NCI-H1105 treated with DMSO at 0.1 percent for 48 hours (cell line): ENCODE data around the gene PDK4.
"Not testable (repeated sequence)": the region's sequence is repeated elsewhere in the genome, so short reads cannot be mapped to it uniquely, and the experiment has no call there.

Source experiments
- DNase-seq: peaks from one replicate; lab custom pipeline; 2025; lab: John Stamatoyannopoulos, UW

Gene PDK4

GRCh38 chr7:95604811-95605210 is 8.5 kb upstream of the PDK4 start:
- not testable (repeated sequence) for DNase-seq

GRCh38 chr7:95604397-95604796 is 8.1 kb upstream of the PDK4 start:
- DNase-seq: not testable (repeated sequence)

- no peak for DNase-seq
Observed at GRCh38 chr7:95602421-95602820, 6.1 kb upstream of the PDK4 start.

- no peak for DNase-seq
Observed at GRCh38 chr7:95601316-95601715, 5.0 kb upstream of the PDK4 start.

GRCh38 chr7:95599069-95599468 is 2.8 kb upstream of the PDK4 start:
- no peak for DNase-seq

GRCh38 chr7:95598511-95598910 is 2.2 kb upstream of the PDK4 start:
- DNase-seq: no peak

GRCh38 chr7:95595746-95596197 is 544 bp downstream of the PDK4 start:
- no peak for DNase-seq

GRCh38 chr7:95594185-95594584 is 2.1 kb downstream of the PDK4 start:
- no peak for DNase-seq

- no peak for DNase-seq
Observed at GRCh38 chr7:95593343-95593742, 3.0 kb downstream of the PDK4 start.

- DNase-seq: no peak
Observed at GRCh38 chr7:95592570-95592969, 3.7 kb downstream of the PDK4 start.

GRCh38 chr7:95590387-95591248 is 5.7 kb downstream of the PDK4 start:
- DNase-seq: no peak

GRCh38 chr7:95589766-95590165 is 6.5 kb downstream of the PDK4 start:
- DNase-seq: no peak

GRCh38 chr7:95589031-95589430 is 7.3 kb downstream of the PDK4 start:
- DNase-seq: no peak

- DNase-seq: no peak
Observed at GRCh38 chr7:95586951-95587301, 9.4 kb downstream of the PDK4 start.

GRCh38 chr7:95585426-95585789 is 10.9 kb downstream of the PDK4 start:
- DNase-seq: no peak

GRCh38 chr7:95584769-95585425 is 11.4 kb downstream of the PDK4 start:
- DNase-seq: no peak

- DNase-seq: no peak
Observed at GRCh38 chr7:95583834-95584621, 12.3 kb downstream of the PDK4 start.

- DNase-seq: no peak
Observed at GRCh38 chr7:95582578-95583293, 13.6 kb downstream of the PDK4 start.

GRCh38 chr7:95581467-95581866 is 14.8 kb downstream of the PDK4 start:
- no peak for DNase-seq

- no peak for DNase-seq
Observed at GRCh38 chr7:95579318-95579717, 17.0 kb downstream of the PDK4 start.

- DNase-seq: peak; percentile 98
Observed at GRCh38 chr7:95578299-95578855, 17.9 kb downstream of the PDK4 start.

- DNase-seq: no peak
Observed at GRCh38 chr7:95577137-95577536, 19.2 kb downstream of the PDK4 start.
